HepG2 (cell line): ENCODE results near the gene SRP14.

ENCODE experiments used
- EHMT2 ChIP-seq: fragments of 200-600 bp; sonication (generic); IDR thresholded peaks from 2 replicates; pipeline ENCODE4 v1.7.0; 2017; ENCODE audit warnings: antibody characterized with exemption, low read depth, low read length, borderline replicate concordance
- HNRNPH1 ChIP-seq: fragments of 200-400 bp; formaldehyde crosslinking; optimal IDR thresholded peaks from 2 replicates; pipeline ENCODE3; 2017; ENCODE audit warnings: mild to moderate bottlenecking, low read depth, low read length
- HNRNPK ChIP-seq: fragments of 200-400 bp; formaldehyde crosslinking; IDR thresholded peaks from 2 replicates; pipeline ENCODE4 v1.6.1; 2018; ENCODE audit warnings: low read length, low read depth, moderate library complexity, mild to moderate bottlenecking; ENCODE audit not compliant: poor library complexity, severe bottlenecking
- JUND ChIP-seq: sonication (generic); formaldehyde crosslinking; IDR thresholded peaks from 2 replicates; pipeline ENCODE4 v1.8.0; 2022; ENCODE audit warnings: mild to moderate bottlenecking, missing genetic modification reagents
- KDM5A ChIP-seq: fragments of 200-600 bp; sonication (generic); IDR thresholded peaks from 2 replicates; pipeline ENCODE4 v1.7.0; 2018; ENCODE audit warnings: antibody characterized with exemption, mild to moderate bottlenecking, low read length, borderline replicate concordance
- NFIC ChIP-seq: IDR thresholded peaks from 2 replicates; pipeline ENCODE4 v1.6.1; 2012; ENCODE audit warnings: mild to moderate bottlenecking, low read length, inconsistent platforms
- POLR2A ChIP-seq, 2 experiments: IDR thresholded peaks; 2 replicates each; pipeline ENCODE4 v1.6.1; 2011; ENCODE audit warnings: low read depth in 2 of 2, low read length in 2 of 2, mild to moderate bottlenecking in 1 of 2, moderate library complexity in 1 of 2; ENCODE audit not compliant: insufficient read depth in 1 of 2
- ZNF274 ChIP-seq: sonication (generic); formaldehyde crosslinking; IDR thresholded peaks from 2 replicates; pipeline ENCODE4 v1.5.1; 2020; ENCODE audit warnings: mild to moderate bottlenecking, missing genetic modification reagents
- ZNF550 ChIP-seq: sonication (generic); formaldehyde crosslinking; IDR thresholded peaks from 2 replicates; pipeline ENCODE4 v1.4.0; 2020; ENCODE audit warnings: mild to moderate bottlenecking, missing genetic modification reagents, borderline replicate concordance
- TF ChIP-seq, protein P1 (sequence below): sonication (generic); formaldehyde crosslinking; IDR thresholded peaks from 2 replicates; pipeline ENCODE4 v1.4.0; 2020; ENCODE audit warnings: missing genetic modification reagents
- TF ChIP-seq, protein P2 (sequence below): sonication (generic); formaldehyde crosslinking; IDR thresholded peaks from 2 replicates; pipeline ENCODE4 v1.8.1; 2023; ENCODE audit warnings: missing genetic modification reagents, inconsistent platforms, borderline replicate concordance

DNA sequence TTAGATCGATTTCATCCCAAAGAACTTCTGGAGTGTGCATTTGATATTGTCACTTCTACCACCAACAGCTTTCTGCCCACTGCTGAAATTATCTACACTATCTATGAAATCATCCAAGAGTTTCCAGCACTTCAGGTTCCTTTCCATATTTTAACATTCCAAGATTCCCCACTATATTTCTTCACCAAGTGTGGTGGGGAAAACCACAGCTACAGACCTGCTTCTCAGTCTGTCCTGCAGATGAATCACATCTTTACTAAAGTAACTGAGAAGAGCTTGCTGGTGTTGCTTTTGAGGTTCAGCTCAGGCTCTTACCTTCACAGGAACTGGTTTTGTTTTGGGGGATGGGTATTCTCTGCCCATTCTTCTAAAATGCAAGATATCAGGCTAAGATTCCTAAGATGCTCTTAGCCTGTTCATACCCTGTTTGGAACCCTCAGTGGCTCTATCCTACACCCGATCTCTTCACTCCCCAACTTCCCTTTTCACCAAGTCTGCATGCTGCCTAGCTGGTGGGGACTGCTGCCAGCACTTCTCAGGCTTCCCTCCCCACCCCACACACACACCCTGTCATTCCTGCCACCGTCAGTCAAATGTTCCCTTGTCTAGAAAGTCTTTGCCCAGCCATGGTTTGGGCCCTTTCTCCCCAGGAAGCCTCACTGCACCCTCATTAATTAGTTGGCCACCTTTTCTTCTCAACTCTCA, 30.8 kb downstream of the SRP14 start:
- TF ChIP-seq ZNF550 (CRISPR knock-in tag), result no peak
- no peak for TF ChIP-seq EHMT2
- TF ChIP-seq HNRNPH1, result no peak
- TF ChIP-seq, protein P1, sequence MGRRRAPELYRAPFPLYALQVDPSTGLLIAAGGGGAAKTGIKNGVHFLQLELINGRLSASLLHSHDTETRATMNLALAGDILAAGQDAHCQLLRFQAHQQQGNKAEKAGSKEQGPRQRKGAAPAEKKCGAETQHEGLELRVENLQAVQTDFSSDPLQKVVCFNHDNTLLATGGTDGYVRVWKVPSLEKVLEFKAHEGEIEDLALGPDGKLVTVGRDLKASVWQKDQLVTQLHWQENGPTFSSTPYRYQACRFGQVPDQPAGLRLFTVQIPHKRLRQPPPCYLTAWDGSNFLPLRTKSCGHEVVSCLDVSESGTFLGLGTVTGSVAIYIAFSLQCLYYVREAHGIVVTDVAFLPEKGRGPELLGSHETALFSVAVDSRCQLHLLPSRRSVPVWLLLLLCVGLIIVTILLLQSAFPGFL (CRISPR knock-in tag), result no peak
- TF ChIP-seq, protein P2, sequence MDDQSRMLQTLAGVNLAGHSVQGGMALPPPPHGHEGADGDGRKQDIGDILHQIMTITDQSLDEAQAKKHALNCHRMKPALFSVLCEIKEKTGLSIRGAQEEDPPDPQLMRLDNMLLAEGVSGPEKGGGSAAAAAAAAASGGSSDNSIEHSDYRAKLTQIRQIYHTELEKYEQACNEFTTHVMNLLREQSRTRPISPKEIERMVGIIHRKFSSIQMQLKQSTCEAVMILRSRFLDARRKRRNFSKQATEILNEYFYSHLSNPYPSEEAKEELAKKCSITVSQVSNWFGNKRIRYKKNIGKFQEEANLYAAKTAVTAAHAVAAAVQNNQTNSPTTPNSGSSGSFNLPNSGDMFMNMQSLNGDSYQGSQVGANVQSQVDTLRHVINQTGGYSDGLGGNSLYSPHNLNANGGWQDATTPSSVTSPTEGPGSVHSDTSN, result no peak
- TF ChIP-seq JUND (CRISPR knock-in tag), result no peak
- TF ChIP-seq KDM5A, result no peak
- TF ChIP-seq HNRNPK, result no peak
- TF ChIP-seq NFIC, result no peak
- no peak for TF ChIP-seq POLR2A (IDR thresholded peaks at IDR 0.05; ENCODE audit: insufficient read depth in 1 of 2, low read depth in 2 of 2, low read length in 2 of 2)
- no peak for TF ChIP-seq ZNF274
